ENCODE data around the gene BAZ2B.
A peak's percentile ranks its signal among the peaks of the same experiment; 100 is the strongest.

The BAZ2B gene

GRCh38 chr2:159615367-159616285 lies 722 bp downstream of the BAZ2B start:
- Histone ChIP-seq H3K9me3 (ENCODE audit: insufficient read depth, low read depth, low read length) (no peaks in the 10 kb centered on the region), H3K4me1 (ENCODE audit: insufficient read depth, low read length) (peaks cover 43% of the 10 kb centered on the region; the same call in 1 of the 2 replicates), H3K4me3 (ENCODE audit: low read length) (peak overlapping the region; percentile 89), H3K9ac (ENCODE audit: low read depth, low read length) (peak overlapping the region; percentile 100), H3K36me3 (ENCODE audit: insufficient read depth, low read depth, low read length) (no peaks in the 10 kb centered on the region), H3K27me3 (ENCODE audit: insufficient read depth, low read length) (no peaks in the 10 kb centered on the region), H3K27ac (ENCODE audit: low read length) (peak overlapping the region; percentile 87)

- Histone ChIP-seq H3K4me1 (ENCODE audit: insufficient read depth, low read length) (peaks cover 43% of the 10 kb centered on the region; the same call in 1 of the 2 replicates), H3K27ac (ENCODE audit: low read length) (peak overlapping the region; percentile 87), H3K27me3 (ENCODE audit: insufficient read depth, low read length) (no peaks in the 10 kb centered on the region), H3K4me3 (ENCODE audit: low read length) (peak overlapping the region; percentile 89), H3K36me3 (ENCODE audit: insufficient read depth, low read depth, low read length) (no peaks in the 10 kb centered on the region), H3K9ac (ENCODE audit: low read depth, low read length) (peak overlapping the region; percentile 100), H3K9me3 (ENCODE audit: insufficient read depth, low read depth, low read length) (no peaks in the 10 kb centered on the region)
Measured at GRCh38 chr2:159614534-159615366, 1.6 kb downstream of the BAZ2B start.

- peaks cover 48% of the 10 kb centered on the region; the same call in 1 of the 2 replicates for H3K4me1 ChIP-seq (ENCODE audit: insufficient read depth, low read length)
- no peaks in the 10 kb centered on the region for H3K36me3 ChIP-seq (ENCODE audit: insufficient read depth, low read depth, low read length)
- peak overlapping the region; percentile 89 for H3K4me3 ChIP-seq (ENCODE audit: low read length)
- H3K27ac ChIP-seq (ENCODE audit: low read length) = peak overlapping the region; percentile 11
- no peaks in the 10 kb centered on the region for H3K9me3 ChIP-seq (ENCODE audit: insufficient read depth, low read depth, low read length)
- peak overlapping the region; percentile 100 for H3K9ac ChIP-seq (ENCODE audit: low read depth, low read length)
- no peaks in the 10 kb centered on the region for H3K27me3 ChIP-seq (ENCODE audit: insufficient read depth, low read length)
Measured at GRCh38 chr2:159613651-159614285, 2.6 kb downstream of the BAZ2B start.

- H3K4me3 ChIP-seq (ENCODE audit: low read length) = peak overlapping the region; percentile 89
- no peaks in the 10 kb centered on the region for H3K36me3 ChIP-seq (ENCODE audit: insufficient read depth, low read depth, low read length)
- H3K9me3 ChIP-seq (ENCODE audit: insufficient read depth, low read depth, low read length) = no peaks in the 10 kb centered on the region
- H3K27ac ChIP-seq (ENCODE audit: low read length) = no peak overlapping the region
- H3K27me3 ChIP-seq (ENCODE audit: insufficient read depth, low read length) = no peaks in the 10 kb centered on the region
- H3K4me1 ChIP-seq (ENCODE audit: insufficient read depth, low read length) = peaks cover 42% of the 10 kb centered on the region; the same call in 1 of the 2 replicates
- H3K9ac ChIP-seq (ENCODE audit: low read depth, low read length) = peak overlapping the region; percentile 100; the same call in 1 of the 2 replicates
Measured at GRCh38 chr2:159613091-159613490, 3.3 kb downstream of the BAZ2B start.

- Histone ChIP-seq H3K36me3 (ENCODE audit: insufficient read depth, low read depth, low read length) (no peaks in the 10 kb centered on the region), H3K27ac (ENCODE audit: low read length) (no peak overlapping the region), H3K4me1 (ENCODE audit: insufficient read depth, low read length) (peaks cover 42% of the 10 kb centered on the region; the same call in 1 of the 2 replicates), H3K9ac (ENCODE audit: low read depth, low read length) (no peak overlapping the region; the same call in 1 of the 2 replicates), H3K4me3 (ENCODE audit: low read length) (peak overlapping the region; percentile 89), H3K27me3 (ENCODE audit: insufficient read depth, low read length) (no peaks in the 10 kb centered on the region), H3K9me3 (ENCODE audit: insufficient read depth, low read depth, low read length) (no peaks in the 10 kb centered on the region)
Measured at GRCh38 chr2:159612255-159612901, 4.0 kb downstream of the BAZ2B start.

- Histone ChIP-seq H3K27ac (ENCODE audit: low read length) (no peak overlapping the region), H3K9ac (ENCODE audit: low read depth, low read length) (no peak overlapping the region), H3K27me3 (ENCODE audit: insufficient read depth, low read length) (no peaks in the 10 kb centered on the region), H3K9me3 (ENCODE audit: insufficient read depth, low read depth, low read length) (no peaks in the 10 kb centered on the region), H3K4me1 (ENCODE audit: insufficient read depth, low read length) (peaks cover 43% of the 10 kb centered on the region; the same call in 1 of the 2 replicates), H3K36me3 (ENCODE audit: insufficient read depth, low read depth, low read length) (no peaks in the 10 kb centered on the region), H3K4me3 (ENCODE audit: low read length) (peak overlapping the region; percentile 4; the same call in 1 of the 2 replicates)
Measured at GRCh38 chr2:159609811-159610549, 6.4 kb downstream of the BAZ2B start.

GRCh38 chr2:159608723-159609308 lies 7.5 kb downstream of the BAZ2B start:
- no peaks in the 10 kb centered on the region for H3K9me3 ChIP-seq (ENCODE audit: insufficient read depth, low read depth, low read length)
- H3K27me3 ChIP-seq (ENCODE audit: insufficient read depth, low read length) = no peaks in the 10 kb centered on the region
- H3K4me1 ChIP-seq (ENCODE audit: insufficient read depth, low read length) = peaks cover 41% of the 10 kb centered on the region; the same call in 1 of the 2 replicates
- H3K27ac ChIP-seq (ENCODE audit: low read length) = no peak overlapping the region
- no peaks in the 10 kb centered on the region for H3K36me3 ChIP-seq (ENCODE audit: insufficient read depth, low read depth, low read length)
- no peak overlapping the region for H3K9ac ChIP-seq (ENCODE audit: low read depth, low read length)
- no peak overlapping the region for H3K4me3 ChIP-seq (ENCODE audit: low read length)

- Histone ChIP-seq H3K36me3 (ENCODE audit: insufficient read depth, low read depth, low read length) (no peaks in the 10 kb centered on the region), H3K4me1 (ENCODE audit: insufficient read depth, low read length) (peaks cover 34% of the 10 kb centered on the region; the same call in 1 of the 2 replicates), H3K9me3 (ENCODE audit: insufficient read depth, low read depth, low read length) (no peaks in the 10 kb centered on the region), H3K4me3 (ENCODE audit: low read length) (no peak overlapping the region), H3K9ac (ENCODE audit: low read depth, low read length) (no peak overlapping the region), H3K27me3 (ENCODE audit: insufficient read depth, low read length) (no peaks in the 10 kb centered on the region), H3K27ac (ENCODE audit: low read length) (no peak overlapping the region)
Measured at GRCh38 chr2:159608108-159608507, 8.2 kb downstream of the BAZ2B start.

- Histone ChIP-seq H3K9ac (ENCODE audit: low read depth, low read length) (no peak overlapping the region), H3K36me3 (ENCODE audit: insufficient read depth, low read depth, low read length) (no peaks in the 10 kb centered on the region), H3K27me3 (ENCODE audit: insufficient read depth, low read length) (no peaks in the 10 kb centered on the region), H3K4me1 (ENCODE audit: insufficient read depth, low read length) (peaks cover 23% of the 10 kb centered on the region; the same call in 1 of the 2 replicates), H3K9me3 (ENCODE audit: insufficient read depth, low read depth, low read length) (no peaks in the 10 kb centered on the region), H3K27ac (ENCODE audit: low read length) (no peak overlapping the region), H3K4me3 (ENCODE audit: low read length) (no peak overlapping the region)
Measured at GRCh38 chr2:159606287-159606686, 10.1 kb downstream of the BAZ2B start.

GRCh38 chr2:159605441-159606178 lies 10.7 kb downstream of the BAZ2B start:
- Histone ChIP-seq H3K9ac (ENCODE audit: low read depth, low read length) (no peak overlapping the region), H3K4me3 (ENCODE audit: low read length) (no peak overlapping the region), H3K27me3 (ENCODE audit: insufficient read depth, low read length) (no peaks in the 10 kb centered on the region), H3K27ac (ENCODE audit: low read length) (no peak overlapping the region), H3K9me3 (ENCODE audit: insufficient read depth, low read depth, low read length) (no peaks in the 10 kb centered on the region), H3K36me3 (ENCODE audit: insufficient read depth, low read depth, low read length) (no peaks in the 10 kb centered on the region), H3K4me1 (ENCODE audit: insufficient read depth, low read length) (peaks cover 23% of the 10 kb centered on the region)

Data from iPS-20b (cell line).